ENCODE measurements around the gene SYT2.
"Not testable (repeated sequence)": the region's sequence is repeated elsewhere in the genome, so short reads cannot be mapped to it uniquely, and the experiment has no call there.

SYT2 gene

GRCh38 chr1:202622388-202622787 lies 87.9 kb downstream of the SYT2 start:
- no peak for TF ChIP-seq POLR2A (IDR thresholded peaks at IDR 0.05; ENCODE audit: low read depth, low read length)
- no peak for FAIRE-seq
- DNase-seq (ENCODE audit: insufficient read length, low spot score): no peak

- FAIRE-seq: no peak
- no peak for TF ChIP-seq POLR2A (IDR thresholded peaks at IDR 0.05; ENCODE audit: low read depth, low read length)
- DNase-seq (ENCODE audit: insufficient read length, low spot score): no peak
These were observed 88.8 kb downstream of the SYT2 start for GRCh38 chr1:202621446-202621845.

GRCh38 chr1:202620036-202620435 lies 90.2 kb downstream of the SYT2 start:
- DNase-seq (ENCODE audit: insufficient read length, low spot score); FAIRE-seq: not testable (repeated sequence)

GRCh38 chr1:202619505-202619904 lies 90.7 kb downstream of the SYT2 start:
- FAIRE-seq: no peak
- DNase-seq (ENCODE audit: insufficient read length, low spot score): no peak
- no peak for TF ChIP-seq POLR2A (IDR thresholded peaks at IDR 0.05; ENCODE audit: low read depth, low read length)

- not testable (repeated sequence) for DNase-seq (ENCODE audit: insufficient read length, low spot score); FAIRE-seq
These were observed 91.2 kb downstream of the SYT2 start for GRCh38 chr1:202619012-202619411.

GRCh38 chr1:202616355-202616915 lies 93.8 kb downstream of the SYT2 start:
- DNase-seq (ENCODE audit: insufficient read length, low spot score) (no peak), FAIRE-seq (no peak)
- TF ChIP-seq POLR2A (IDR thresholded peaks at IDR 0.05; ENCODE audit: low read depth, low read length): no peak

GRCh38 chr1:202615501-202616354 lies 94.5 kb downstream of the SYT2 start:
- no peak for FAIRE-seq
- no peak for TF ChIP-seq POLR2A (IDR thresholded peaks at IDR 0.05; ENCODE audit: low read depth, low read length)
- no peak for DNase-seq (ENCODE audit: insufficient read length, low spot score)

- not testable (repeated sequence) for DNase-seq (ENCODE audit: insufficient read length, low spot score); FAIRE-seq
These were observed 95.1 kb downstream of the SYT2 start for GRCh38 chr1:202615208-202615500.

- DNase-seq (ENCODE audit: insufficient read length, low spot score); FAIRE-seq: not testable (repeated sequence)
These were observed 95.7 kb downstream of the SYT2 start for GRCh38 chr1:202614363-202615207.

GRCh38 chr1:202613571-202613970 lies 96.7 kb downstream of the SYT2 start:
- FAIRE-seq (no peak), DNase-seq (ENCODE audit: insufficient read length, low spot score) (no peak)
- TF ChIP-seq POLR2A (IDR thresholded peaks at IDR 0.05; ENCODE audit: low read depth, low read length): no peak

- not testable (repeated sequence) for FAIRE-seq; DNase-seq (ENCODE audit: insufficient read length, low spot score)
These were observed 98.2 kb downstream of the SYT2 start for GRCh38 chr1:202612036-202612435.

- FAIRE-seq (no peak), DNase-seq (ENCODE audit: insufficient read length, low spot score) (no peak)
- no peak for TF ChIP-seq POLR2A (IDR thresholded peaks at IDR 0.05; ENCODE audit: low read depth, low read length)
These were observed 104.7 kb downstream of the SYT2 start for GRCh38 chr1:202605515-202605914.

- no peak for FAIRE-seq
- no peak for DNase-seq (ENCODE audit: insufficient read length, low spot score)
- no peak for TF ChIP-seq POLR2A (IDR thresholded peaks at IDR 0.05; ENCODE audit: low read depth, low read length)
These were observed 106.8 kb downstream of the SYT2 start for GRCh38 chr1:202603435-202603834.

- no peak for FAIRE-seq
These were observed 109.7 kb downstream of the SYT2 start for GRCh38 chr1:202600432-202601041.

More at GRCh38 chr1:202600432-202601041, 109.7 kb downstream of the SYT2 start:
- DNase-seq (ENCODE audit: insufficient read length, low spot score): no peak
- TF ChIP-seq POLR2A (IDR thresholded peaks at IDR 0.05; ENCODE audit: low read depth, low read length): no peak

Measured in H54 (cell line).